Measurements from ENCODE around the gene CSKMT.

- TF ChIP-seq, protein P1, sequence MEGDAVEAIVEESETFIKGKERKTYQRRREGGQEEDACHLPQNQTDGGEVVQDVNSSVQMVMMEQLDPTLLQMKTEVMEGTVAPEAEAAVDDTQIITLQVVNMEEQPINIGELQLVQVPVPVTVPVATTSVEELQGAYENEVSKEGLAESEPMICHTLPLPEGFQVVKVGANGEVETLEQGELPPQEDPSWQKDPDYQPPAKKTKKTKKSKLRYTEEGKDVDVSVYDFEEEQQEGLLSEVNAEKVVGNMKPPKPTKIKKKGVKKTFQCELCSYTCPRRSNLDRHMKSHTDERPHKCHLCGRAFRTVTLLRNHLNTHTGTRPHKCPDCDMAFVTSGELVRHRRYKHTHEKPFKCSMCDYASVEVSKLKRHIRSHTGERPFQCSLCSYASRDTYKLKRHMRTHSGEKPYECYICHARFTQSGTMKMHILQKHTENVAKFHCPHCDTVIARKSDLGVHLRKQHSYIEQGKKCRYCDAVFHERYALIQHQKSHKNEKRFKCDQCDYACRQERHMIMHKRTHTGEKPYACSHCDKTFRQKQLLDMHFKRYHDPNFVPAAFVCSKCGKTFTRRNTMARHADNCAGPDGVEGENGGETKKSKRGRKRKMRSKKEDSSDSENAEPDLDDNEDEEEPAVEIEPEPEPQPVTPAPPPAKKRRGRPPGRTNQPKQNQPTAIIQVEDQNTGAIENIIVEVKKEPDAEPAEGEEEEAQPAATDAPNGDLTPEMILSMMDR (IDR thresholded peaks at IDR 0.05) = no peak
- no peak for TF ChIP-seq POLR2A (IDR thresholded peaks at IDR 0.05)
These were observed 11.6 kb downstream of the CSKMT start for GRCh38 chr11:62676698-62677097.
